NCI-H1092 (cell line): ENCODE results near the gene SUGCT.

Source experiments
- DNase-seq: peaks from one replicate; lab custom pipeline; 2025; lab: John Stamatoyannopoulos, UW

Gene SUGCT

DNA sequence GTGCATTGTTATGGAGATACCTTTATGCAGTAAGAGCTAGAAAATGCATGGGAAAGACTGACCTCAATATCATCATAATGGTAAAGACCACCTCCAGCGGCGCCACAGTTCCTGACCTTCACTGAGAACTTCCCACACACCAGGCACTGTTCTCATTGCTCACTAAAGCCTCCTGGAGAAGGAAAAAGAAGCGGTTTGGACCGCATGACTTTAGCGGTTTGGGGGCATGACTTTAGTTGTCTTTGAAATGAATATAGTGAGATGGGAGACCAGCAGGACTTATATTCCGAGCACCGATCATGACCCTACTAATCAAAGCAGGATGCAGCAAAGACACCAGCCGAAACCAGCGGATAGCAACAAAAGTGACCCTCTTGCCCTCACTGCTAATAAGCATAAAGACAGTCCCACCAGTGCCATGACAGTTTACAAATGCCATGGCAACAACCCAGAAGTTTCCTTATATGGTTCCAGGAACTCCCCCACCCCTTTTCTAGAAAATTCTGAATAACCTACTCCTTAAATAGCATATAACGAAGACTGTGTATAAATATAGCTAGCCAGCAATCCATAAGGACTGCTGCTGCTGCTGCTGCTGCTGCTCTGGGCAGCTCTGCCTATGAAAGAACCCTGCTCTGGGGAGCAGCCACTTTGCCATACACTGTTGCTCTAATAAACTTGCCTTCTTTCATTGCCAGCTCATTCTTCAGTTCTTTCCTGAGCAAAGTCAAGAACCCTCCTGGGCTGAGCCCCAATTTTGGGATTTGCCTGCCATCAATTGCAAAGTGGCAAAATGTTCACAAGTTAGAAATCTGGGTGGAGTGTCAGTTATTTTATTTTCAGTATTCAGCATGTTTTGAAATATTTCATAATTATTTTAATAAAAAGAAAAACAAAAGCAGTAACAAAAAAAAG, 694.1 kb downstream of the SUGCT start:
- DNase-seq, result no peak

DNA sequence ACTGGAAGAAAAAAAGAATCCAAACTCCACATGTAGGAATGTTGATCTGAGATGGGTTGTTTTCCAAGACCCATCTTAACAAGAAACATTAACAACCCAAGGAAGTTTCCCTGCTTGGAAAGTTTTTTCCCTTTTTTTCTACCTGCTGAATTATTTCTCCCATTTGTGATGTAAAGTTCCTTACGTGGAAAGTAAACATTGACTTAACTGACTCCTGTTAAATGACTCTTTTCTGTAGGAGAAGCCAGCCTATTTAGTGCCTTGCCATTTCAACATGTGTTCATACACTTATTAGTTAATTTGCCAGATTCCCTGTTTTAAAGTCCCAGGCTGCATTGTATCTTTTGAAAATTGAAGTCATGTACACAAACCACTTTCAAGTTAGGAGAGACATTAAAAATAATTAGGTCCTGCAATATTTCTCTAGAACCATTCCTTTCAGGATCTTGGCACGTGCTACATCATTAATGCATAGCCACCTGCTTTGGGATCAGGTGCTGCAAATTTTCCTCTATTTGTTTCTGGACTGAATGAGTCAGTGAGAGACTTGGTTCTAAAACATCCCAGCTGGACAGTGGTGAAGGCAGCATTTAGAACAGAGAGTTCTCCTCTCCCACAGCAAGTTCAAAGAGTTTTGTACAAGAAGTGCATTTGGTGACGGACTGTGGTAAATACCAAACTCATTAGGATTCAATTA, 698.5 kb downstream of the SUGCT start:
- DNase-seq, result no peak

DNA sequence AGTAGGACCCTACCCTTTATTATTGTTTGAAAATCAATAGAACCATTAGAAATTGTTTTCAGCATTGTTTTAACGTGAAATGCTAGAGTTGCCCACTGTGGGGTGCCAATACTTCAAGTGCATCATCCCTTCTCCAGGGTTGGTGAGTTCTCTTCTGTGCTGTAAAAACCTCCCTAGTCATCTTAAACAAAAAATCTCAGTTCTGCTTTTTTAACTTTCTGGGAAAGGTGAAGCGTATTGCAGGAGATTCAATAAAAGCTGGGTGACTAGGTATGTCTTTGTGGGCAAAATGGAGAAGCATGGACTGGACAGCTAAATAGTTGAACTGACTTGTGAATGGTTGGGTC, 699.1 kb downstream of the SUGCT start:
- no peak for DNase-seq

DNA sequence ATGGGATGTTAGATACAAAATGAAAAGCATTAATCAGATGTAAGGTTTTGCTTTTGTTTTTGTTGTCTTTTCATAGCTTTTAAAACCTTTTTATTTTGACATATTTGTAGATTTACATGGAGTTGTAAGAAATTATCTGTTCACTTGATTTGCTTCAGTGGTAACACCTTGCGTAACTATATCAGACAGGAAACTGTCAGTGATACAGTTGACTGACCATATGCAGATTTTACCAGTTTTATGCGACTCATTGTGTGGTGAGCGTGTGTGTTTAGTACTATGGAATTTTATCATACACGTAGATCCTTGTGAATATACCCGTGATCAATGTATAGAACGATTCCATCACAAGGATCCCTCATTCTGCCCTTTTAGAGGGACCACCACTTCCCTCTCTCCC, 701.4 kb downstream of the SUGCT start:
- DNase-seq, result no peak

DNA sequence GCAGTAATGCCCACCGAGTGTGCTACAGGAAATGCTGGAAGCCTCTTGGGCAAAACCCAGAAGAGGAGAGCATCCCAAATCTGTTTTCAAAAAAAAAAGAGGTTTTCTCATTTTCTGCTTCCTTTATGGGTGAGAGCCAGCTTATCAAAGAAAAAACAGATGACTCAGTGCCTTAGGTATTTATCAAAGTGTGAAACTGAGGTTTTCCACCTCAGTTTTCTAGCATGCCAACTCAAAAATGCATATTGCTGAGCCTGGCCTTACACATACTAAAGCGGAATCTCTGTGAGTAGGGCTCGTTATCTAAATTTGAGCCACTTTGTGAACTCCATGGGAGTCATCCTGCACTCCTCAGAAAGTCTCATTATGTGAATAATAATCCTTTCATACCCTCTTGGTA, 705.1 kb downstream of the SUGCT start:
- DNase-seq, result no peak

DNA sequence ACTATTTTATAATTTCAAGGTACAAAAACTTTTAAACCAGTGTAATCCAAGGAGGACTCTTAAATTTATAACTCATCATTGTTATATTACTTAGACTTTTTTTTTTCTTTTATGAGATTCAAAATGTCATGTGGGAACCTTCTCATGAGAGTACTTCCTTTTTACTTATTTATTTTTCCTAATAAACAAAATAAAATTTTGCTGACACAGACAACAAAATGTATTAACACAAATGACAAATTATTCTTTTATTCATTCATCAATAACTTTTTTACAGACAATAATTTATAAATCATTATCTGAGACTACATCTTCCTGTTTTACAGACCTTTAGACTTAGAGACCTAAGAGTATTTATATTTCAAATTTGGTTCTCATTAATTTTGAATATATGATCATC, 706.2 kb downstream of the SUGCT start:
- DNase-seq, result no peak

DNA sequence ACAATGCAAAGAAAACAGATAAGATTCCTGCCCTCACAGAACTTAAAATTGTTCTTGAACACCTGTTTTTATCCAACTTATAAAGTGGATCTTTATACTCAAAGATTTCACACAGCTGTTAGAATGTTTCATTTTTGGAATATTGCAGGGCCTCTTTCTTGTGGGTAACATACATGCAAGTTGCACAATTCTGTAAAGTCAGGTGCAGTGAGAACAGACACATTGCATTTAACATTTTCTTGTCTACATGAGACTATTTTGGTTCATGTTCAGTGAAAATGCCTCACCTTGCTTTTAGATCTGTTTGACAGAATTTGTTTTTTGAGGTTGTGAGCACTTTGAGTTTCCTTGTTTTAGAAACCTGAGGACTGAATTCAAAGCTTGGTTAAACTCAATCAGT, 707.8 kb downstream of the SUGCT start:
- no peak for DNase-seq

DNA sequence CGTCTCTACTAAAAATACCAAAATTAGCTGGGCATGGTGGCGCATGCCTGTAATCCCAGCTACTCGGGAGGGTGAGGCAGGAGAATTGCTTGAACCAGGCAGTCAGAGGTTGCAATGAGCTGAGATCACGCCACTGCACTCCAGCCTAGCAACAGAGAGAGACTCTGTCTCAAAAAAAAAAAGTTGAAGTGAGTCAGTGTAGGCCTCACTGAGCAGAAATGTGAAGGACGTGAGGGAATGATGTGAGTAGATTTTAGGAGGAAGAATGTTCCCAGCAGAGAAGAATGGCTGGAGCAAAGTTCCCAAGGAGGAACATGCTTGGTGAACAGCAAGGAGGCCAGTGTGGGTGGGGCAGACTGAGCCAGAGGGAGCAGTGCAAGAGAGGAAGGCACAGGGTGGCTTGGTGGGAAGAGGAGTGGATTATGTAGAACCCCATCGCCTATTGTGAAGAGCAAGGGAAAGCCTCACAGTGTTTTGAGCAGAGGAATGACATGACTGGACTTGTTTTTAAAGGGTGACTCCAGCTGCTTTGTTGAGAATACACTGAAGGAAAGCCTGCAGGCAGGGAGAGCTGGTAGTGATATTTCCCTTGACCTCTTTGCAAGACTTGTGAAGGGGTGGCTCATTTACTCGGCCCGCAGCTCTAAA, 708.7 kb downstream of the SUGCT start:
- no peak for DNase-seq

DNA sequence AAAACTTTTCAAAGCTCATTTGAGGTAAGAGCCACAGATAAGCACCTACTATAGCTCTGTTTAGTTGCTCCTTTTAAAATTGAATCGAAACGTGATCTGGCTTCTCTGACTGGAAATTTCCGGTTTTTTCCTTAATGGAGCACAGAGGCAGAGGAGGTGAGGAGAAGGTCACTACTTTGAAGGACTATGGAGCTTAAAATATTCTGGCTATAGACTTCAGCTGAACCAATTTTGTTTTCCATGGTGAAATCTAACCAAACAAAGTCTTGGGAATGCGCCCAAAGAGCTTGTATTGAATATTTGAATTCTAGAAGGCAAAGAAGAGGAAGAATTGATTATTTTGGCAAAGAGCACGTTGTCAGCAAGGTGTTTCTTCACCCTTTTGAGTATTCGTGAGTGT, 711.1 kb downstream of the SUGCT start:
- no peak for DNase-seq

DNA sequence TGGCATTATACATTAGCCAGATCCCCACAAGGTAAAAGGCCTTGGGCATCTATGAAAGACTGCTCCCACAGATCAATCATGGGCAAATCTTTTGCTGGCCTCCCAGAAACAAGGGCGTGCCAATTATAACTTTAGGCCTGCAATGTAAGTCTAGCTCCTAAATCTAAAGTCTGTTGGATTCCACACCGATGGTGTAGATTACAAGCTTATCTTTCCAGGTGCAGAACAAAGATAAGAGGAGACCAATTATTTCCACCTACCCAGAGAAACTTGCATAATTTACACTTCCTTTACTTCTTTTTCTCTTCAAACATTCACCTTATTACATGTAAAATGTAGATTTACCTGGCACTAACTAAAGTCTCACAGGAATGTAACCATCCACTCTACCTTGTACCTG, 713.1 kb downstream of the SUGCT start:
- no peak for DNase-seq

DNA sequence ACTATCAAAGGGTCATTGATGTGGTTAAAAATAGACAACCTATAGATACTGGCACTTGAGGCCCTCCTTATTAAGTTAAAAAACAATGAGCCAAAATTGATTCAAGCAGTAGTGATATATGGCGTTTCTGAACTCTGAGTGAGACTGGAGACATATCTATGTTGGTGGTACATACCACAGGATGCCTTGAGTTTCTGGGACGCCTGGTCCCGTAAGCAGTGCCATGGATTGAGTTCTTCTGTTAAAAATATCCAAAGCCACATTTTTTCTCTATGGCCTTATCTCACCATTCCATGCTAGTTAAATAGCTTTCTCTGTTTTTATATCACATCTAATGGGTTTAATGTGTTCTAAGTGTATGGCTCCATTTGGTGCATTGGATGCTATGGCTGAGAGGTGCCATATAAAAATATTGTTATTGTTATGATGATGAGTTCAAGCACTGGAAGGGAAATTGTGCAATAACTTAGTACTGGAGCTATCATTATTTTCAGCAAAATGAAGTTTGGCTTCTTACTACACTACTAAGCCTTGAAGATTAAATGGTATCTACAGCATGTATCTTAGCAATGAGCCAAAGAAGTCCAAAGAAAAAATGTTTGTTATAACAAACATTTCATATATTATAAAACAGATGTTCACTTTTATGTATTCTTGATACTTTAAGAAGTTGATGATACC, 713.9 kb downstream of the SUGCT start:
- DNase-seq, result no peak

DNA sequence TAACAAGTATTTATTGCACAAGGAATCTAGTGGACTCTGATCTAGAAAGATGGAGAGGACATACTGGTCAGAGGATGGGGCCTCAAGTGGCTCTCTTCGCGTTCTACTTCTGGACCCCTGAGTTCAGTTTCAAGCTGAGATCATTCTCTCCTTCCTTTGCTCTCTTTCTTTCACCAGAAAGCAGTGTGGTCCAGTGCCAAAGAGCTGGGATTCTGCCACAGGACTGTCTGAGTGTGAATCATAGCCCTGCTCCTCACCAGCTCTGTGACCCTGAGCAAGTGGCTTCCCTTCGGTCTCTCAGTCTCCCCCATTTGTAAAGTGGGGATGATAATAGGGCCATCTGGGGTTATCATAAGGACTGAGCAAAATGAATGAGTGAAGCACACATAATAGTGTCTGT, 715.2 kb downstream of the SUGCT start:
- no peak for DNase-seq

DNA sequence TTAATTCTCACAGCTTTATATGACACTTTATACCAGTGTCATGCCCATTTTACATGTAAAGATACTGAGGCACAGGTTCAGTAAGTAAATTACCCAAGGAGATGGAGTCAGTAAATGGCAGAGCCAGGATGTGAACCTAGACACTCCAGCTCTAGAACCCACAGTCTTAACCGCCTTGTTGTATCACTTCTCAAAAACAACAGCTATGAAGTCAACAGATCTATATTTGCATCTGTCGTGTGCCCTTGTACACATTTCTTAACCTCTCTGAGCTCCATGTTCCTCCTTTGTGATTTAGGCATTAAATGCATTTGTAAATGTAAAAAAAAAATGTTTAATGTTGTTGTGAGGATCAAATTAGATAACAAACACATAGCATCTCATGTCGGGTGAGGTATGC, 716.2 kb downstream of the SUGCT start:
- DNase-seq, result no peak

DNA sequence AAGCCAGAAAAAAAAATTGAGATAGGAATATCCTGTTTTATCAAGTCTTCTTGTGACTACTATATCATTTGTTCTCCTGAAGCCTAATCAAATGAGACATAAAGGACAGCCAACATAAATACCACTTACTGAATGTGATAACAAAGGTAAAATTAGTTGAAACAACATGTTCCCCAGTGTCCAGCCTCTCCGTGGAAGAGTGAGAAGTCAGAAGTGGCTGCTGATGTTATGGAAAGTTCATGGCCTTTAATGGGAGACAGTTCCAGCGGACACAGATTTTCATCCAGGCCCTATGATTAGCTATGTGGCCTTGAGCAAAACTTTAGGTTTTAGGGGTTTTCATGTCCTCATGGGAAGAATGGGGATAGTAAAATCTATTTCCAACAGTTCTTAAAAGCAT, 724.3 kb downstream of the SUGCT start:
- no peak for DNase-seq

DNA sequence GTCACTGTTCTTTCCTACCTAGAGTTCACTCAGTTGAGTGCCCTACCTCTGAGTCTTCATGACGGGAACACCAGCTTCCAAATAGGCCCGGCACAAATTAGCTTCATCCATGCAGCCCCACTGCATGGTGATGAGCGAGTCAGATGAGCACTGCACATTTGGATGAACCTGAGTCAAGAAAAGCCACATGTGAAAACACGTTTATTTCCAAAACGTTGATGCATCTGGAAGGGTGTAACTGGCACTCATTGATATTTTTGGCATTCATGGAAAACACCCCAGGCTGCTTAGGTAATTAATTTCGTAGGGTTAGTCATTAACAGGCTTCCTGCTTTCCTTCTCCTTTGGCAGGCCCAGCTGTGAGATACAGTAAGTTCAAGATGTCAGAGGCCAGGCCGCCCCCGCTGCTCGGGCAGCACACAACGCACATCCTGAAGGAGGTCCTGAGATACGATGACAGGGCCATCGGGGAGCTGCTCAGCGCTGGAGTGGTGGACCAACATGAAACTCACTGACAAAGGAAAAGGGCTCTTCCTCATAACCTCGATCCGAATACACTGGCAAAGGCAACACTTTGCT, 725.2 kb downstream of the SUGCT start:
- DNase-seq, result no peak

DNA sequence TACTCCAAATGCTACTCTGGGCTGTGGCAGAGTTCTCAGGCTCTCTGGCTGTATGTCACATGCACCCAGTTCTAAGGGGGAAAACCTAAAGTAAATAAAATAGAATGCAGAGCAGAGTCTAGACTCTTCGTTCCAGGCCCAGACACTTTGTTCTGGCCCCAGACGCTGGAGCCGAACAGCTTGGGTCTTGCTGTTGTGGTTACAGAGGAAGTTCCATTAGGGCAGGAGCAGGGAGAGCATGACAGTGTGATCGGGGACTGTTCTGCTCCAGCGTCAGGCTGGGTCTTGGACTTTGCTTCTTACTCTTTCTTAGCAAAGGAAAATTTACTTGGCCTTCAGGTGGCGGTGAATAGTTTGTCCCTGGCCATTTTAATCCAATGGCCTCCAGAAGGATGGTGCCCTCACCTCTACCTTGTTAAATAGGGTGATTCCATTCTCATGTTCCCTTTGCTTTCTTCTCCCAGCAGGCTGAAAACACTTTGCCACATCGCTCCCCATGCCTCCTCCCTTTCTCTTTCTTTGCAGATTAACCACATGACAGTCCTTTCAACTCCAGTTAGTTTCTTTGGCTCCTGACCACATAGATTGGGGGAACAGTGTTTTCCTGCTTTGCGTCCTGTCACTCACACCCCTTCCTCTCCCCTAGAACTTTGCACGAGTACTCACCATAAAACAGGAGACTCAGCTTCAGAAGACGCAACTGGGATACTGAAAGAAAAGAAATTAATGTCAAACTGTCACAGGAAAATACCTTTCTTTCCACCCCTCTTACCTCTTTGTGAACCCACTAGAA, 730.8 kb downstream of the SUGCT start:
- DNase-seq, result no peak

DNA sequence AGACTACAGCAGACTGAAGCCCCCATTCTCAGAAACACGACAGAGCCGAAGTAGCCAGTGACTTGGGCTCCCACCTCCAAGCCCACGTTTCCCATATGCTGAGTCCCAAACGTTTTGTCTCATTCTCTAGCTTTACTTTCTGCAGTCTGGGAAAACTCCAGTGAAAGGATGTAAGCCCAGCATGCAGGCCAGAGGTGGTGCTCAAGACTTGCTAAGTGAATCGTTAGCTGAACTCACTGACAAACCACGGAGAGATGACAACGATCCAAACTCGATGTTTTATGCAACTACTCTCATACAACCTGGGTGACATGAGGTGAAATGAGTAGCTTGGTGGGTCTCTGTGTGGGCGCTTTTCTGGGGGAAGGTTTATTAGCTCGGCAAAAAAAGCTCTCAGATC, 731.8 kb downstream of the SUGCT start:
- no peak for DNase-seq

DNA sequence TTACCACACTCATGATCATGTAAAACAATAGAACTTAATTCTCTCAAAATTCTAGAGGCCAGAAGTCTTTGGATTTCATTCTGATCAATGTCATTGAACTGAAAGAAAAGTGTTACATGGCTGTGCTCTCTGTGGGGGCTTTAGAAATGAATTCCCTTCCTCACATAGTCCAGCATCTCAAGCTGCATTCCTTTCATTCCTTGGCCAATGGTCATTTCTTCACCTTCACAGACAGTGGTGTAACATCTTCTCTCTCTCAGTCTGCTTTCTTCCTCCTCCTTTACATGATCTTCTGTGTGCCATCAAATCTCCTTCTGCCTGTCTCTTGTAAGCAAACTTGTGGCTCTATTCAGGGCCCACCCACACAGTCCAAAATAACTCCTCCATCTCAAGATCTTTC, 735.3 kb downstream of the SUGCT start:
- DNase-seq, result no peak

DNA sequence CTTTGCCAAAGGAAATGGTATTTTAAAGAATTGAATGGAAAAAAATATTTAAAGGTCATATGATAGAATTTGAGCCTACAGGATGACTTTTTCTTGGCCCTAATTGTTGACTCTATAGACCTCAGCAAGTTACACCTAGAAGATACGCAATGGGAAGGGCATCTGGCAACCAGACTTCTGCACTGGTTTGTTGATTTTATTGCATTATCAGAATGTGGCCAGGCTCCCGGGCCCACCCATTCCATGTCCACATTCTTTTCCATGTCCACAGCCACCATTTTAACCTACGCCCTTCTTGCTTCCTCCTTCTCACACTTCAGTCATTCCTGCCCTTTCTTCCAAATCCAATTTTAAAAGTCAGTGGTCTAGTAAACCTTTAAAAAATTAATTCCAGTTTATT, 738.4 kb downstream of the SUGCT start:
- no peak for DNase-seq

DNA sequence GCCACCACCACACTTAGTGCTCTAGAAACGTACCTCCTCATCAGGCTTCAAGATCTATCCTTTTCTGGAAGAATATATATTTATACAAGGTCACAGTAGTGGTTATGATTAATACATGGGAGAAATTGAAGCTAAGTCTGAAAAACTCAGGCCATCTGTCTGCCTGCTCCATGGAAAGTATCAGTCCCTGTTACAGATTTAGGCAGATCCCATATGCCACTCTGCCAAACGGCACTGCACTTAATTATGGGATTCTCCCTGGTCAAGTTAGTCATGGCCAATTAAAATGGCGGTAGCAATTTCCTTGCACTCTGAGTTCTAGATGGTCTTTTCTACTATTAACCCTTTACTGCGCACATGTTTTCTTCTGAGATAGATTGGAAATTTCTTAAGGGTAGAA, 740.0 kb downstream of the SUGCT start:
- no peak for DNase-seq

DNA sequence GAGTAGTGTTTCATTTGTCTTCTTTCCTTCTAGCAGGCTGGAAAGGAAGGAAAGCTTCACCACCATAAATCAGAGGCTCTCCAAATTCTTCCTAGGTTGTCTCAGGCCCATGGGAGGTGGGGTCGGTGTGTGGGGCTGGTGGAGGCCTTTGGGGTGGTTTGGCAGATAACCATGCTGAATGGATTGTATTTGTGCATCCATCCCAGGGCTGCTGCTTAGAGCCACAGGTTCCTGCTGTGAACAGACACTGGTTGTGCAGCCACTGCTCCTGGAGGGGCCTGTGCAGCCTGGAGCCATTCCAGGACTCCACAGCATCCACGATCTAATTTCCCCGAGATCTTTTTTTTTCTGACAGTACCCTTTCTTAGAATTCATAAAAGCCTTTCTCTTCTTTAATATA, 741.8 kb downstream of the SUGCT start:
- no peak for DNase-seq
